Panc1 (cell line): ENCODE results near the gene UBL4A.

Experiments used
- POLR2AphosphoS5 ChIP-seq: IDR thresholded peaks from 2 replicates; pipeline ENCODE4 v1.6.1; 2012; ENCODE audit warnings: mild to moderate bottlenecking, low read depth, low read length, moderate library complexity
- TCF7L2 ChIP-seq: IDR thresholded peaks from 2 replicates; pipeline ENCODE4 v1.6.1; 2011; ENCODE audit warnings: mild to moderate bottlenecking, low read depth, low read length, inconsistent platforms
- TF ChIP-seq, protein P1 (sequence below): fragments of 450-650 bp; IDR thresholded peaks from 2 replicates; pipeline ENCODE4 v1.5.1; 2017; ENCODE audit warnings: mild to moderate bottlenecking

DNA sequence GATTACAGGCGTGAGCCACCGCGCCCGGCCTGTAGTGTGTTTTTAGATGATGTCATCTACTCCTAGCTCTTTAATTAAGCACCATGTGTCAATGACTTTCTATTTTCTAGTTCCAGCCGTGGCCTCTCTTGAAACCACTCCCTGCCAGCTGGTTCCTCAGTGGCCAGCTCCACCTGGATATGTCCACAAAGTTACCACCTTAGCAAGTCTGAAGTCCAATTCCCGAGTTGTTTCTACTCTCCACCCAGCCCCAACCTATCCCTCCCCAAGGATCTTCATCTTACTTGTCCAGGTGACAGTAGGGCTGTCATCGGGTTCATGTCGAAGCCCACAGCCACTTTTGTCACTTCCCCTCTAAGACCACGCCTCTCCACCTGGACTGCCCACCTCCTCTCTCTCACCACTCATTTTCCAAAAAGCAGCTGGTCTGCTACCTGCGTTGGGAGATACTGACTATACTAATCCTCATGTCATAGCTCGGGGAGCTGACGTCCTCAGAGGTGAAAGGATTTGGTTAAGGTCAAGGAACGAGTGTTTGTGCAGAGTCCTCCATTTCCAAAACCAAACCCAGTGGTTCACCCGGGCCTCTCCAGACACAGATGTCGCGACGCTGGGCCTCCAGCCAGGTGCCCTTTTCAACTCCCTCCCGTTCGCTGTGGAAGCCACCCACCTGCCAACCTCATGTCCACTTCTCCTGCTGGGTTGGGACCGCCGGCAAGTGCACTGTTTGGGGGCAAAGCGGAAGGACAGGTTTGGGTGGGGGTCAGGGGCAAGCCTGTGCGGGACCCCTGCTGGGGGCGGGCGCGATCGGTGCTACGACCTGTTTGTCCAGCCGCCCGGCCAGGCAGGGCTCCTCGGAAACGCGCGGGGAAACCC, 28.9 kb upstream of the UBL4A start:
- no peak for TF ChIP-seq POLR2AphosphoS5
- TF ChIP-seq, protein P1, sequence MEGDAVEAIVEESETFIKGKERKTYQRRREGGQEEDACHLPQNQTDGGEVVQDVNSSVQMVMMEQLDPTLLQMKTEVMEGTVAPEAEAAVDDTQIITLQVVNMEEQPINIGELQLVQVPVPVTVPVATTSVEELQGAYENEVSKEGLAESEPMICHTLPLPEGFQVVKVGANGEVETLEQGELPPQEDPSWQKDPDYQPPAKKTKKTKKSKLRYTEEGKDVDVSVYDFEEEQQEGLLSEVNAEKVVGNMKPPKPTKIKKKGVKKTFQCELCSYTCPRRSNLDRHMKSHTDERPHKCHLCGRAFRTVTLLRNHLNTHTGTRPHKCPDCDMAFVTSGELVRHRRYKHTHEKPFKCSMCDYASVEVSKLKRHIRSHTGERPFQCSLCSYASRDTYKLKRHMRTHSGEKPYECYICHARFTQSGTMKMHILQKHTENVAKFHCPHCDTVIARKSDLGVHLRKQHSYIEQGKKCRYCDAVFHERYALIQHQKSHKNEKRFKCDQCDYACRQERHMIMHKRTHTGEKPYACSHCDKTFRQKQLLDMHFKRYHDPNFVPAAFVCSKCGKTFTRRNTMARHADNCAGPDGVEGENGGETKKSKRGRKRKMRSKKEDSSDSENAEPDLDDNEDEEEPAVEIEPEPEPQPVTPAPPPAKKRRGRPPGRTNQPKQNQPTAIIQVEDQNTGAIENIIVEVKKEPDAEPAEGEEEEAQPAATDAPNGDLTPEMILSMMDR = no peak
- TF ChIP-seq TCF7L2 = no peak
